ENCODE data around the gene ARSK. TPM values are rescaled to one million over a fixed set of nuclear protein-coding genes. Genes with fewer than 3 reads are reported as not detected.

ARSK gene, protein sequence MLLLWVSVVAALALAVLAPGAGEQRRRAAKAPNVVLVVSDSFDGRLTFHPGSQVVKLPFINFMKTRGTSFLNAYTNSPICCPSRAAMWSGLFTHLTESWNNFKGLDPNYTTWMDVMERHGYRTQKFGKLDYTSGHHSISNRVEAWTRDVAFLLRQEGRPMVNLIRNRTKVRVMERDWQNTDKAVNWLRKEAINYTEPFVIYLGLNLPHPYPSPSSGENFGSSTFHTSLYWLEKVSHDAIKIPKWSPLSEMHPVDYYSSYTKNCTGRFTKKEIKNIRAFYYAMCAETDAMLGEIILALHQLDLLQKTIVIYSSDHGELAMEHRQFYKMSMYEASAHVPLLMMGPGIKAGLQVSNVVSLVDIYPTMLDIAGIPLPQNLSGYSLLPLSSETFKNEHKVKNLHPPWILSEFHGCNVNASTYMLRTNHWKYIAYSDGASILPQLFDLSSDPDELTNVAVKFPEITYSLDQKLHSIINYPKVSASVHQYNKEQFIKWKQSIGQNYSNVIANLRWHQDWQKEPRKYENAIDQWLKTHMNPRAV
- total RNA-seq (2012; rRNA removed) (22.0 and 25.0 TPM in 2 replicates), polyA plus RNA-seq (2012; rRNA removed) (13.8 and 15.1 TPM in 2 replicates), Bru-seq, nascent RNA (percentile 59 among the genes with signal in this experiment), BruChase-seq, experiment 1, labeled RNA remaining after a 6-hour chase (percentile 56 among the genes with signal in this experiment), BruChase-seq, experiment 2, labeled RNA remaining after a 2-hour chase (percentile 52 among the genes with signal in this experiment)
- polyA plus RNA-seq (2012; cell fraction: cytosol; rRNA removed), result 4.4 and 6.5 TPM in 2 replicates
- 1.7 and 7.5 TPM in 2 replicates for polyA plus RNA-seq (2012; cell fraction: nucleus; rRNA removed; ENCODE audit: low replicate concordance)
- long read RNA-seq, transcript ARSK-201 (8 exons, 3,354 nt), result major isoform, 16 of 21 reads
- long read RNA-seq, partial matches to known transcripts, result 4 of 21 reads
- long read RNA-seq, other reads (novel, unspliced or antisense), result 1 of 21 reads

DNA sequence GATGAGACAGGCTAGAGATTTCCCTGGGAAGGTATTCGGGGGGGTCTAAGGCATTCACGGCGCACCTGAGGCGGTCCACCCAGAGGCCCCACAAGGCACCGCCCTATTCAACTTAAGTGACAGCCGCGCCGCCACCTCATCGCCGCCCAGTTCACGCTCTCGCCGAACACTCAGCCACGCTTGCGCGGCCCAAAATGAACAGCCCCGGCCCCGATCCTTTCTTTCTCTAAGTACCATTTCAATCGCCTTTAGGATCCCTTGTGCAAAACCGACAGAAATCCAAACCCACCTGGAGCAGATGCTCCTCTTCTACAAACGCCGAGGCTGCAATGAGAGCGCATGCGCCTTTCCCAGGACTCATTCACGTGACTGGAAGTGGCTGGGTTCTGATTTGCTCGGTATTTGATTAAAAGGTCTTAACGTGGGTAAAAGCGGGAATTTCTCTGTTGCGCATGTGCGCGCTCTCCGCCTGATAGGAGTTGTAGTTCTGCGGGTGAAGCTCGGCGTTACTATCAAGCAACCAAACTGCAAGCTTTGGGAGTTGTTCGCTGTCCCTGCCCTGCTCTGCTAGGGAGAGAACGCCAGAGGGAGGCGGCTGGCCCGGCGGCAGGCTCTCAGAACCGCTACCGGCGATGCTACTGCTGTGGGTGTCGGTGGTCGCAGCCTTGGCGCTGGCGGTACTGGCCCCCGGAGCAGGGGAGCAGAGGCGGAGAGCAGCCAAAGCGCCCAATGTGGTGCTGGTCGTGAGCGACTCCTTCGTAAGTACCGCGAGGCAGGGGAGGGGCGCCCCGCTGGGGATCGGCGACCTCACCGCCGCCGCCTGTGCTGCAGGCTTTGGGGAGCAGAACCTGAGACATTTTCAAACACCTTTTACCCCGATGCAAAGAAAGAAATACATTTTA is at the start of gene ARSK, which contains the start of gene SKIC3:
ARSK (plus strand) TSS at position 455 of the 902 bp plus-strand sequence; CDS start at position 633, 178 bp downstream.
SKIC3 (minus strand) TSS at position 331 of the 902 bp plus-strand sequence. CDS start 7,827 bp downstream, outside the sequence.
- Histone ChIP-seq H2AK9ac (replicated peaks; ENCODE audit: low read depth, low read length, poor library complexity) (peak within 1 kb of the TSS; percentile 94), H3K27me3 (ENCODE audit: control insufficient read depth, insufficient read depth, low read length) (no peaks in the 10 kb centered on the region), H3K27ac (ENCODE audit: insufficient read depth, low read length) (peak within 1 kb of the TSS; percentile 75), H2BK5ac (ENCODE audit: low read depth, low read length, poor library complexity, severe bottlenecking) (peak within 1 kb of the TSS; percentile 82), H3K4me3 (ENCODE audit: insufficient read depth, low read depth, low read length) (peak within 1 kb of the TSS; percentile 52), H4K91ac (ENCODE audit: insufficient read depth, low read depth, low read length) (peak within 1 kb of the TSS; percentile 69), H2BK20ac (ENCODE audit: low read depth, low read length) (0 out of 2 replicates have a peak within 1 kb of the TSS, but pooled peaks have one; percentile 13), H2BK15ac (ENCODE audit: low read depth, low read length) (peak within 1 kb of the TSS; percentile 23; the same call in 2 of the 3 replicates), H3K9me1 (ENCODE audit: insufficient read depth, low read length) (peaks cover 7% of the 10 kb centered on the region), H3K9ac (ENCODE audit: low read depth, low read length) (peak within 1 kb of the TSS; percentile 62), H2AFZ (replicated peaks; ENCODE audit: low read length, poor library complexity) (peak within 1 kb of the TSS; percentile 98), H2AK5ac (ENCODE audit: low read depth, low read length) (peak within 1 kb of the TSS; percentile 57), H3K4me2 (ENCODE audit: low read depth, low read length) (peak within 1 kb of the TSS; percentile 85), H3K36me3 (ENCODE audit: control insufficient read depth, insufficient read depth, low read length) (peaks cover 2% of the 10 kb centered on the region; the same call in 1 of the 2 replicates), H4K5ac (ENCODE audit: low read depth, low read length) (peak within 1 kb of the TSS; percentile 27; the same call in 1 of the 2 replicates), H3K18ac (ENCODE audit: low read depth, low read length) (peak within 1 kb of the TSS; percentile 69), H3K23ac (ENCODE audit: low read depth, low read length) (peak within 1 kb of the TSS; percentile 70), H4K8ac (ENCODE audit: low read depth in 2 of 2, low read length in 2 of 2) (peak within 1 kb of the TSS; percentile 13 to 87), H4K20me1 (ENCODE audit: insufficient read depth, low read length) (no peaks in the 10 kb centered on the region; the same call in 1 of the 2 replicates), H3K4ac (ENCODE audit: low read depth, low read length) (peak within 1 kb of the TSS; percentile 78), H3K79me1 (ENCODE audit: low read depth in 1 of 2, low read length in 2 of 2) (peaks cover 20 to 65% of the 10 kb centered on the region in 2 experiments), H2BK120ac (ENCODE audit: low read depth, low read length) (peak within 1 kb of the TSS; percentile 81), H3K4me1 (ENCODE audit: control insufficient read depth, insufficient read depth, low read length) (peaks cover 6% of the 10 kb centered on the region), H3K56ac (ENCODE audit: extremely low read depth, insufficient read depth, low read length) (peak within 1 kb of the TSS; percentile 87), H3K9me3 (ENCODE audit: control insufficient read depth, insufficient read depth, low read length) (no peaks in the 10 kb centered on the region), H3K14ac (replicated peaks; ENCODE audit: low read depth, low read length) (peak within 1 kb of the TSS; percentile 92)
- dilution Hi-C loops (cut with HindIII; ENCODE audit: low sequenced_read_pairs, unreplicated experiment), result no loop called here
- in situ Hi-C loops (cut with MboI; ENCODE audit: low sequenced_read_pairs), result loop anchor here (10.0 kb wide), 1 partner anchor 290 kb away; no protein-coding TSS in a partner anchor
- ChIA-PET POLR2A (ENCODE audit: unreplicated experiment) (interaction anchor here (0.5 kb wide), 1 partner anchor 13 kb away, joined by 3 read pairs; no protein-coding TSS in a partner anchor), CTCF (interaction anchor here (0.6 kb wide), 1 partner anchor 168 kb away, joined by 3 read pairs; no protein-coding TSS in a partner anchor)
- ATAC-seq (ENCODE audit: low read depth), result peak; percentile 93
- DNase-seq, result peak; percentile 99
- intact Hi-C loops (cut with micrococcal nuclease), result loop anchor here (1.0 to 10.0 kb wide), 3 partner anchors 64 to 292 kb away; partner anchors contain the start of gene RHOBTB3
- BruUV-seq (replicated peaks), result no TSS peak
- 0% methylated on average over 15 of the region's 63 CpGs; no CpG with 5 or more reads in 1 of the 2 experiments for WGBS, 2 experiments (ENCODE audit: extremely low coverage in 2 of 2, insufficient read length in 1 of 2)
- TF ChIP-seq BHLHE40 (IDR thresholded peaks at IDR 0.05; ENCODE audit: low read depth, low read length) (peak; percentile 97), MXI1 (IDR thresholded peaks at IDR 0.05; ENCODE audit: borderline replicate concordance, low read depth, low read length) (peak; percentile 47; the same call in 1 of the 2 replicates), MAFK (IDR thresholded peaks at IDR 0.05; ENCODE audit: low read depth, low read length) (peak; percentile 17; the same call in 1 of the 2 replicates), RFX5 (IDR thresholded peaks at IDR 0.05; ENCODE audit: low read depth, low read length) (no peak), RAD21 (IDR thresholded peaks at IDR 0.05; ENCODE audit: low read length) (peak; percentile 44), RCOR1 (IDR thresholded peaks at IDR 0.05; ENCODE audit: insufficient replicate concordance, low read length) (no peak)
- TF ChIP-seq, protein P1, sequence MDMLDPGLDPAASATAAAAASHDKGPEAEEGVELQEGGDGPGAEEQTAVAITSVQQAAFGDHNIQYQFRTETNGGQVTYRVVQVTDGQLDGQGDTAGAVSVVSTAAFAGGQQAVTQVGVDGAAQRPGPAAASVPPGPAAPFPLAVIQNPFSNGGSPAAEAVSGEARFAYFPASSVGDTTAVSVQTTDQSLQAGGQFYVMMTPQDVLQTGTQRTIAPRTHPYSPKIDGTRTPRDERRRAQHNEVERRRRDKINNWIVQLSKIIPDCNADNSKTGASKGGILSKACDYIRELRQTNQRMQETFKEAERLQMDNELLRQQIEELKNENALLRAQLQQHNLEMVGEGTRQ (IDR thresholded peaks at IDR 0.05; ENCODE audit: low read depth, low read length), result peak; percentile 94
- TF ChIP-seq, protein P2, sequence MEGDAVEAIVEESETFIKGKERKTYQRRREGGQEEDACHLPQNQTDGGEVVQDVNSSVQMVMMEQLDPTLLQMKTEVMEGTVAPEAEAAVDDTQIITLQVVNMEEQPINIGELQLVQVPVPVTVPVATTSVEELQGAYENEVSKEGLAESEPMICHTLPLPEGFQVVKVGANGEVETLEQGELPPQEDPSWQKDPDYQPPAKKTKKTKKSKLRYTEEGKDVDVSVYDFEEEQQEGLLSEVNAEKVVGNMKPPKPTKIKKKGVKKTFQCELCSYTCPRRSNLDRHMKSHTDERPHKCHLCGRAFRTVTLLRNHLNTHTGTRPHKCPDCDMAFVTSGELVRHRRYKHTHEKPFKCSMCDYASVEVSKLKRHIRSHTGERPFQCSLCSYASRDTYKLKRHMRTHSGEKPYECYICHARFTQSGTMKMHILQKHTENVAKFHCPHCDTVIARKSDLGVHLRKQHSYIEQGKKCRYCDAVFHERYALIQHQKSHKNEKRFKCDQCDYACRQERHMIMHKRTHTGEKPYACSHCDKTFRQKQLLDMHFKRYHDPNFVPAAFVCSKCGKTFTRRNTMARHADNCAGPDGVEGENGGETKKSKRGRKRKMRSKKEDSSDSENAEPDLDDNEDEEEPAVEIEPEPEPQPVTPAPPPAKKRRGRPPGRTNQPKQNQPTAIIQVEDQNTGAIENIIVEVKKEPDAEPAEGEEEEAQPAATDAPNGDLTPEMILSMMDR (conservative IDR thresholded peaks at IDR 0.05; ENCODE audit: low read depth, low read length), result peak; percentile 40
